MM.1S (cell line): ENCODE data around the gene SYNDIG1.

Experiments used
- DNase-seq: peaks from one replicate; pipeline ENCODE4 v3.0.0-alpha.2; 2015
- H2AFZ ChIP-seq: fragments of 300-600 bp; sonication (generic); 2 replicates; pipeline ENCODE4 v1.6.0; 2016; ENCODE audit warnings: antibody characterized with exemption, low read length
- H3F3A ChIP-seq: fragments of 300-600 bp; sonication (generic); 2 replicates; pipeline ENCODE4 v1.6.1; 2016; ENCODE audit warnings: mild to moderate bottlenecking, antibody characterized with exemption, low read length, moderate library complexity, mixed read lengths; ENCODE audit not compliant: insufficient read depth
- H3K27ac ChIP-seq: fragments of 300-600 bp; sonication (generic); 2 replicates; pipeline ENCODE4 v1.5.1; 2016; ENCODE audit warnings: mild to moderate bottlenecking, low read length
- H3K27me3 ChIP-seq: fragments of 300-600 bp; sonication (generic); replicated peaks from 2 replicates; pipeline ENCODE4 v1.6.0; 2016; ENCODE audit warnings: low read length; ENCODE audit not compliant: insufficient read depth
- H3K36me3 ChIP-seq: fragments of 300-600 bp; sonication (generic); replicated peaks from 2 replicates; pipeline ENCODE4 v1.6.1; 2016; ENCODE audit warnings: mild to moderate bottlenecking, low read length, mixed read lengths; ENCODE audit not compliant: insufficient read depth
- H3K4me1 ChIP-seq: fragments of 300-600 bp; sonication (generic); 2 replicates; pipeline ENCODE4 v1.6.1; 2016; ENCODE audit warnings: low read length, mixed read lengths
- H3K4me2 ChIP-seq: fragments of 300-600 bp; sonication (generic); 2 replicates; pipeline ENCODE4 v1.6.0; 2016; ENCODE audit warnings: low read depth, low read length
- H3K4me3 ChIP-seq: fragments of 300-600 bp; sonication (generic); 2 replicates; pipeline ENCODE4 v1.5.1; 2016; ENCODE audit warnings: low read length, mixed read lengths
- H3K79me2 ChIP-seq: fragments of 300-600 bp; sonication (generic); 2 replicates; pipeline ENCODE4 v1.6.1; 2016; ENCODE audit warnings: mixed run types, low read length, mixed read lengths
- H3K9ac ChIP-seq: fragments of 300-600 bp; sonication (generic); 2 replicates; pipeline ENCODE4 v1.6.1; 2016; ENCODE audit warnings: low read length, mixed read lengths
- H3K9me2 ChIP-seq: fragments of 300-600 bp; sonication (generic); replicated peaks from 2 replicates; pipeline ENCODE4 v1.6.1; 2016; ENCODE audit warnings: mild to moderate bottlenecking, low read length, mixed read lengths; ENCODE audit not compliant: insufficient read depth
- H3K9me3 ChIP-seq: fragments of 300-600 bp; sonication (generic); replicated peaks from 2 replicates; pipeline ENCODE4 v1.6.1; 2016; ENCODE audit warnings: mild to moderate bottlenecking, low read length, mixed read lengths; ENCODE audit not compliant: insufficient read depth
- H4K20me1 ChIP-seq: fragments of 300-600 bp; sonication (generic); 2 replicates; pipeline ENCODE4 v1.6.1; 2016; ENCODE audit warnings: mild to moderate bottlenecking, low read length, moderate library complexity, mixed read lengths; ENCODE audit not compliant: insufficient read depth
- EZH2 ChIP-seq: fragments of 300-600 bp; sonication (generic); optimal IDR thresholded peaks from 2 replicates; pipeline ENCODE3; 2017; ENCODE audit warnings: low read depth, mild to moderate bottlenecking, antibody characterized with exemption, low read length, mixed read lengths
- EZH2phosphoT487 ChIP-seq: fragments of 300-600 bp; sonication (generic); IDR thresholded peaks from 2 replicates; pipeline ENCODE4 v1.6.1; 2018; ENCODE audit warnings: antibody characterized with exemption, low read length
- TF ChIP-seq, protein P1 (sequence below): fragments of 300-600 bp; sonication (generic); IDR thresholded peaks from 2 replicates; pipeline ENCODE4 v1.5.1; 2016; ENCODE audit warnings: antibody characterized with exemption, low read length, mixed read lengths

SYNDIG1 gene

DNA sequence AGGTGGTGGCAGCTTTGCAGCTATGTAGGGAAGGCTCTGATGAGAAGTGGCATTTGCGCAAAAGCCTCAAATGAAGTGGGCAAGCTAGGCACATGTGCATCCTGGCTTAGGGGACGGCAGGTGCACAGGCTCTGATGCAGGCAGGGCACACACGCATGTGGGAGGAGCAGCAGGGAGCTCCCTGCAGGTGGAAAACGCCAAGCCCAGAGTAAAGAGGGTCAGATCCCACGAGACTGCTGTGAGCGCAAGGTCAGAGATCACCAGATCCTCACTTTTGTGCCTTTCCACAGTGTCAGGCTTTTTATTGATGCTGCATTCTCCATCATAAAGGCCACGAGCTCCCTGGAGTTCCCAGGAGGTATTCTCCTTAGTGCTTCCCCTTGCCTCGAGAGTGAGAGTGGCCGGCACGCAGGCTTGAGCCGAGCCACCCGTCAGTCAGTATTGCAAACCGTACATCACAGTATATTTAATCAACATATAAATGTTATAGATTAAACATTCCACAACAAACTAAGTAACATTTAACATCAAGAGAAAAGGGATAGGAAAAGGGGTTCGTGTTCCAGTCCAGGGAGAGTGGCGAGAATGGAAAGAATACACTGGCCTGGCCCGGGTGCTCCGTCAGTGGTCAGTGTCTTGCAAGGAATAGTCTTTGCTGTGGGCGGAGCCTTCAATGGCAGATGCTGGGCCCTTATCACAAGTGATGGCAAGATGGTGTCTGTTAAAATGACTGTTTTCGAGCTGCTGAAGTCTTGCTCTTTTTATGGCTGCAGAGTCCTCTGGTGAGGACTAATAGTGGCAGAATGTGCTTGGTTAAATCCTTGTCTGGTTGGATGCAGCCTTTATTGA lies 109.4 kb downstream of the SYNDIG1 start:
- H2AFZ ChIP-seq = no peak overlapping the region
- no peaks in the 10 kb centered on the region for H3K79me2 ChIP-seq
- TF ChIP-seq EZH2 = no peak
- no peak for TF ChIP-seq EZH2phosphoT487
- TF ChIP-seq, protein P1, sequence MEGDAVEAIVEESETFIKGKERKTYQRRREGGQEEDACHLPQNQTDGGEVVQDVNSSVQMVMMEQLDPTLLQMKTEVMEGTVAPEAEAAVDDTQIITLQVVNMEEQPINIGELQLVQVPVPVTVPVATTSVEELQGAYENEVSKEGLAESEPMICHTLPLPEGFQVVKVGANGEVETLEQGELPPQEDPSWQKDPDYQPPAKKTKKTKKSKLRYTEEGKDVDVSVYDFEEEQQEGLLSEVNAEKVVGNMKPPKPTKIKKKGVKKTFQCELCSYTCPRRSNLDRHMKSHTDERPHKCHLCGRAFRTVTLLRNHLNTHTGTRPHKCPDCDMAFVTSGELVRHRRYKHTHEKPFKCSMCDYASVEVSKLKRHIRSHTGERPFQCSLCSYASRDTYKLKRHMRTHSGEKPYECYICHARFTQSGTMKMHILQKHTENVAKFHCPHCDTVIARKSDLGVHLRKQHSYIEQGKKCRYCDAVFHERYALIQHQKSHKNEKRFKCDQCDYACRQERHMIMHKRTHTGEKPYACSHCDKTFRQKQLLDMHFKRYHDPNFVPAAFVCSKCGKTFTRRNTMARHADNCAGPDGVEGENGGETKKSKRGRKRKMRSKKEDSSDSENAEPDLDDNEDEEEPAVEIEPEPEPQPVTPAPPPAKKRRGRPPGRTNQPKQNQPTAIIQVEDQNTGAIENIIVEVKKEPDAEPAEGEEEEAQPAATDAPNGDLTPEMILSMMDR = no peak
- no peaks in the 10 kb centered on the region for H3K36me3 ChIP-seq
- no peaks in the 10 kb centered on the region for H3F3A ChIP-seq
- H3K9me2 ChIP-seq = no peaks in the 10 kb centered on the region
- DNase-seq = no peak
- no peak overlapping the region for H3K9ac ChIP-seq
- no peaks in the 10 kb centered on the region for H3K9me3 ChIP-seq
- no peaks in the 10 kb centered on the region for H3K27me3 ChIP-seq
- H3K4me3 ChIP-seq = no peak overlapping the region
- H3K27ac ChIP-seq = no peak overlapping the region
- H4K20me1 ChIP-seq = no peaks in the 10 kb centered on the region
- no peaks in the 10 kb centered on the region for H3K4me1 ChIP-seq
- H3K4me2 ChIP-seq = no peak overlapping the region

DNA sequence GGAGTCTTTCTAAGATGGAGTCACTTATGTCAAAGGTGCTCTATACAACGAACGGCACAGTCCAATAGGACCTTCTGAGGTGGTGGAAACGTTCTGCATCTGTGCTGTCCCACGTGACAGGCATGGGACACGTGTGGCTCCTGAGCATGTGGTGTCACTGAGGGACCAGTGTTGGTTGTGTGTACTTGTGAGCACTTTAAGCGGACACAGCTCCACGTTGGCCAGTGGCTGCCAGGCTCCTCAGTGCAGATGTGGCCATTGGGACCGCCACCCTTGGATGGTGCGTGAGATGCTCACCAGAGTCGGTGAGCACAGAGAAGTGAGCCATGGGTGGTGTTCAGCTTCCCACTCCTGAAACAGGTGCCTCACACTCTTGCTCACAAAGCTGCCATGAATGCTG lies 110.0 kb downstream of the SYNDIG1 start:
- Histone ChIP-seq H3K4me1 (no peaks in the 10 kb centered on the region), H3K4me2 (no peak overlapping the region)

DNA sequence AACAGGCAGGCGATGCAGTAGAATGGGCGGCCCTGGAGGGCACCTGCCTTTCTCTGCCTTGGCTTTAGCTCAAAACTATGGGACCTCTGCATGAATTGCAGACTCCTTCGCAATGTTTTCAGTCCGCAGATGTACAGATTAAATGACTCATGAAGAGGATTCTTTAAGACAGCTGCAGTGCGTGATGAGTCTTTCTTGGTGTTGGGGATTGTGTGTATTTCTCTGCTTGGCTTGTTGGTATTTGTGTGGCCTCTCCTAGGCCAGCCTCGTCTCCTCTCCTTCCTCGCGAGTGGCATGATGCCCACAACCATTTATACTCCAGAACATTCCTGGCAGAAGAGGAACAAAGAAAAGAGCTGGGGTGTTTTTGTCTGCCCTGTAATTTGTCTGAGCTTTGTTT lies 110.6 kb downstream of the SYNDIG1 start:
- Histone ChIP-seq H3K79me2 (no peaks in the 10 kb centered on the region), H2AFZ (no peak overlapping the region), H3K27me3 (no peaks in the 10 kb centered on the region), H3K9ac (no peak overlapping the region), H3K4me2 (no peak overlapping the region), H3K9me2 (no peaks in the 10 kb centered on the region), H3K27ac (no peak overlapping the region), H3K4me1 (no peaks in the 10 kb centered on the region), H3K9me3 (no peaks in the 10 kb centered on the region), H4K20me1 (no peaks in the 10 kb centered on the region), H3K36me3 (no peaks in the 10 kb centered on the region), H3K4me3 (no peak overlapping the region), H3F3A (no peaks in the 10 kb centered on the region)
- DNase-seq = no peak
- TF ChIP-seq, protein P1 = no peak
- no peak for TF ChIP-seq EZH2phosphoT487
- no peak for TF ChIP-seq EZH2

More for the DNA sequence above, 110.0 kb downstream of the SYNDIG1 start:
- H3K9me2 ChIP-seq = no peaks in the 10 kb centered on the region
- no peak for DNase-seq
- no peaks in the 10 kb centered on the region for H3F3A ChIP-seq
- H2AFZ ChIP-seq = no peak overlapping the region
- no peaks in the 10 kb centered on the region for H3K27me3 ChIP-seq
- TF ChIP-seq EZH2phosphoT487 (no peak), EZH2 (no peak)
- TF ChIP-seq, protein P1 = no peak
- no peak overlapping the region for H3K27ac ChIP-seq
- H3K36me3 ChIP-seq = no peaks in the 10 kb centered on the region
- H4K20me1 ChIP-seq = no peaks in the 10 kb centered on the region
- H3K9me3 ChIP-seq = no peaks in the 10 kb centered on the region
- no peaks in the 10 kb centered on the region for H3K79me2 ChIP-seq
- no peak overlapping the region for H3K9ac ChIP-seq
- H3K4me3 ChIP-seq = no peak overlapping the region
